Measurements from ENCODE around the gene PNPLA7.

- no peak for TF ChIP-seq CTCF (IDR thresholded peaks at IDR 0.05; ENCODE audit: control extremely low read depth in 1 of 3, insufficient read depth in 1 of 3, low read depth in 1 of 3, low read length in 3 of 3)
- TF ChIP-seq NRF1 (IDR thresholded peaks at IDR 0.05; ENCODE audit: low read depth, low read length), result no peak
- no peak for TF ChIP-seq ATF2 (IDR thresholded peaks at IDR 0.05; ENCODE audit: low read length)
- no peak for TF ChIP-seq EZH2 (IDR thresholded peaks at IDR 0.05; ENCODE audit: low read depth, low read length, severe bottlenecking)
- no peak for TF ChIP-seq JUND (IDR thresholded peaks at IDR 0.05; ENCODE audit: low read length)
- no peak for TF ChIP-seq EGR1 (IDR thresholded peaks at IDR 0.05; ENCODE audit: borderline replicate concordance, low read depth, low read length)
- TF ChIP-seq CBX8 (IDR thresholded peaks at IDR 0.05; ENCODE audit: borderline replicate concordance, low read depth, low read length), result no peak
- TF ChIP-seq PHF8 (conservative IDR thresholded peaks at IDR 0.05; ENCODE audit: low read depth, low read length), result no peak
- no peak for TF ChIP-seq MAFK (IDR thresholded peaks at IDR 0.05; ENCODE audit: low read depth, low read length)
- no peak for TF ChIP-seq POLR2AphosphoS5 (IDR thresholded peaks at IDR 0.05; ENCODE audit: low read depth, low read length)
Measured at GRCh38 chr9:137458194-137459151, 91.7 kb downstream of the PNPLA7 start.

Data from H1 (cell line).